Glomerular endothelial cell (primary cell): ENCODE results near the gene AGTRAP. TPM values are rescaled to one million over a fixed set of nuclear protein-coding genes. Genes with fewer than 3 reads are reported as not detected.

Source experiments
- DNase-seq: peaks from one replicate; pipeline ENCODE4 v3.0.0-alpha.2; 2011; ENCODE audit warnings: low read depth, low spot score; ENCODE audit errors: extremely low read depth
- total RNA-seq: library from RNA; depleted of rRNA; stranded (reverse); fragments of >200 nt; gene quantifications from 2 replicates; pipeline ENCODE4 v1.2.3, GENCODE V29; 2015

Gene AGTRAP
- total RNA-seq, 1 donor from 2014 or later = 54.1 TPM

DNA sequence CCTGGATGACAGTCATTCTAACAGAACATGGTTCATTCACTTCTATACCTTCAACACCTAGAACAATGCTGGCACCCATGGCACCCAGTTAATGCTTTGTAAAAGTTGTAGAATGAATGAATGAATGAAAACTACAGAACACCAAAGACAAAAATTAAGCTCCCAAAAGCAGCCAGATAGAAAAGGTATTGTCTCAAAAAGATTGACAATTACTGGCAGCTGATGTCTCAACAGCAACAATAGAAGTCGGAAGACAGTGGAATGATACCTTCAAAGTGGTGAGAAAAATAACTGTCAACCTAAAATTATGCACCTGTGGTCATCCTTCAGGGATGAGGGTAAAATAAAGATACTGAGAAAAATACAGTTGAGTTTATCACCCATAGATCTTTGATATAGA lies 21.1 kb downstream of the AGTRAP start:
- no peak for DNase-seq

DNA sequence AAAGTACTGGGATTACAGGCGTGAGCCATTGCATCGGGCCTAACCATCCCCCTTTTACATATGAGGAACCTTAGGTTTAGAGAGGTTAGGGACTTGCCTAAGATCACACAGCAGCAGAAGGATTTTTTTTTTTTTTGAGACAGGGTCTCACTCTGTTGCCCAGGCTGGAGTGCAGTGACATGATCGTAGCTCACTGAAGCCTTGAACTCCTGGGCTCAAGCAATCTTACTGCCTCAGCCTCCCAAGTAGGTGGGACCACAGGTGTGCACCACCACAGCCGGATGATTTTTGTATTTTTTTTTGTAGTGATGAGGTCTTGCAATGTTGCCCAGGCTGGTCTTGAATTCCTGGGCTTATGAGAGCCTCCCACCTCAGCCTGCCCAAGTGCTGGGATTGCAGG lies 23.9 kb downstream of the AGTRAP start:
- no peak for DNase-seq

DNA sequence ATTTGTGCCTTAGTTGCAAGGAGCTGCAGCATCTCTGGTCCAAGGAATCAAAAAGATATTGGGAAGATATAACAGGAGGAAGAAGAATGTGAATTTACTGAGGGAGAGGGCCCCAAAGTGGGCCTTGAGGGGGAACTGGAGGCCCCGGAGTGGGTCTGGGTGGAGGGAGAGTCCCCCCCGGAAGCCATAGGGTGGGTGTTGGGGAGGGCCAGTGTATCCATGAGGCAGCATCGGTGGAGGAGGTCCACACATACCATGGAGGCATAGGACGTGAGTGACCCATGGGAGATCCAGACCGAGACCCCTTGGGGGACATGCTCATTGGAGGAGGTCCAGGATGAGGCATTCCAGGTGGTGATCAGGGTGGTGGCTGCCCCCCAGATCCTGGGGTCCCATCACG lies 25.3 kb downstream of the AGTRAP start:
- no peak for DNase-seq

DNA sequence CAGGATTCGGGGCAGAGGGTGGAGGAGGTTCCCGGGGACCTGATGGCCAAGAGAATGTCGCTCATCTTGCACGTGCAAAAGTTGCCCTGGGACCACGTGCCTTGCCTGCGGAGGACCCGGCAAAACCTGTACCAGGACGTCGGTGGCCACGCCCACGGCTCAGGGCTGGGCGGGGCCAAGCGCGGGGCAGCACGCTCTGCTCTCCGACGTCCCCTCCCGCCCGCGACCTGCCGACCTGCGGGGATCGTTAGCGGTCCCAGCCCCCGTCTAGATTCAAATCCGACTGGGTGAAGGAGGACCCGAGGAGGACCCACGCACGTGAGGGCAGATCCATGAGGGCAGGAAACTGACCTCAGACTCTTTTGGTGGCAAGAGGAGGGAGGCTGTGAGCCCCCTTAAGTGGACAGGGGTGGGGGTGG lies 26.1 kb downstream of the AGTRAP start, which contains the start of gene C1orf167:
Gene C1orf167, plus strand, starts transcription at position 206 of the 419 bp plus-strand sequence. CDS start 2,208 bp downstream, outside the sequence.
- no peak for DNase-seq

DNA sequence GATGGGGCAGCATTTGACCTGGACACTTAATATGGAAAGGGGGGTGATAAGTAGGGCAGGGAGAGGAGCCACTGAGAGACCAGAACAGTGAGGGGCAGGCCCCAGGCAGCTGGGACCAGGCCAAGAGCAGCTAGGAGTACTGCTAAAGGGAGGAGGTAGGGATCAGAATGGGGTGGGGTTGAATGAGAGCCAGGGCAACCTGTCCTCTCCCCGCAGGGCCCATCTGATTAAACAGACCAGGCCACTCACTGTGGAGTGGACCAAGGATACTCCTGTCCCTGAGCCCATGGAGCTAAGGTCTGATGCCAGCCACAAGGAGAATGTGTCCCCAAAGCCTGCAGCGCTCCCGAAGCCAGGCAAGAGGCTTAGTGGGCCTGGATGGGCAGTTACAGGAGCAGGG lies 28.2 kb downstream of the AGTRAP start:
- no peak for DNase-seq

DNA sequence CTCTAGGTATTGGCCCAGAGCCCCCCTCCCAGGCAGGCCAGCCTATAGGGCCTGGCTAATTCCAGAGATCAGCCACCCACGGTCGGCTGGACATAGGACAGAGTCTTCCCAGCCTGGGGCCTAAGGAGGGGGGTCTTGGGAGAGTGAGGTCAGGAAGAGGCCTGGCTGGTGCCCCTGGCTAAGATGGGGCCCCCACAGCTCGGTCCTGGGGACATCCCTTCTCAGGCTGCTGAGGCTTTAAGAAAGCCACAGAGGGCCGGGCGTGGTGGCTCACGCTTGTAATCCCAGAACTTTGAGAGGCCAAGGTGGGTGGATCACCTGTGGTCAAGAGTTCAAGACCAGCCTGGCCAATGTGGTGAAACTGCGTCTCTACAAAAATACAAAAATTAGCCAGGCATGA lies 28.6 kb downstream of the AGTRAP start:
- DNase-seq = no peak

DNA sequence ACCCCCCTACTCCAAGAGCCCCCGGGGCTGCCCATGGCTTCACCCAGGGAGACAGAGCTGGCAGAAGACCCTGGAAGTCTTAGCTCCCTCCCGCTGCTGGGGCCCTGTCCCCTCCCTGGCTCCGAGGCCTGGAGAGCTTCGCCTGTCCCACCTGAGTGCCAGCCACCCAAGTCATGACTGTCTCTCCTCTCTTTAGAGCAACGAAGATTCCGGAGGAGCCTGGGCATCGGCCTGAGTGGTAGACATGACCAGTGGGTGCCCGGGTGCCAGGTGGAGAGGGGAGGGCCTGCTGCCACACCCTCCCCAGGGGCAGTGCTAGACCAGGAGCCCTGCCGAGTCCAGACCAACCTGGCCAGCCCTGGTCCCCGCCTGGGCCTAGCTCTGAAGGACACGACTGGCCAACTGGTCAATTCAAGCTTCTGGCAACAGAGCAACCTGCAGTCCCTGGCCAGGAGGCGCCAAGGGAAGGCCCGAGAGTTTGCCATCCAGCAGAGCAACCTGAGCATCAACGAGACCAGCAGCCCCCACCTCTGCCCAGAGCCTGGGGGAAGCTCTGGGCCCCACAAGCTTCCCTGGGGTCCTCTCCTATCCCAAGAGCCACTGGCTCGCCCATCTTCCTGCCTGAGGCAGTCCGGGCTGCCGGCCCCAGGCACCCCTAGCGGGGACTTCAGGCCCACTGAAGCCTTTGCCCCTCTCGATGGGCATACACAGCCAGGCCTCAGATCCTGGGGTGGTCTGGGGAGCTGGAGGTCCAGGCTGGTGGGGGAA lies 29.9 kb downstream of the AGTRAP start:
- no peak for DNase-seq

- no peak for DNase-seq
Measured at GRCh38 chr1:11766429-11766776, 30.5 kb downstream of the AGTRAP start.

GRCh38 chr1:11767922-11768704 lies 32.2 kb downstream of the AGTRAP start:
- no peak for DNase-seq

- no peak for DNase-seq
Measured at GRCh38 chr1:11768821-11769220, 32.9 kb downstream of the AGTRAP start.

DNA sequence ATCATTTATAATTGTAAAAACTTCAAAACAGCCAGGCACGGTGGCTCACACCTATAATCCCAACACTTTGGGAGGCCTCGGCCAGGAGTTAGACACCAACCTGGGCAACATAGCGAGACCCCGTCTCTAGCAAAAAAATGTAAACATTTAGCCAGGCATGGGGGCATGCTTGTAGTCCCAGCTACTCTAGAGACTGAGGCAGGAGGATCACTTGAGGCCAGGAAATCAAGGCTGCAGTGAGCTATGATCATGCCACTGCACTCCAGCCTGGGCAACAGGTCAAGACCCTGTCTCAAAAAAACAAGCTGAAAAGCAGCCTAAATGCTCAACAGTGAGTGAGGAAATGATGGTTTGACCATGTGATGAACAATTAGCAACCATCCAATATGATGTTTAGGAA lies 33.3 kb downstream of the AGTRAP start:
- no peak for DNase-seq

- DNase-seq = no peak
Measured at GRCh38 chr1:11770011-11770410, 34.1 kb downstream of the AGTRAP start.

GRCh38 chr1:11771481-11772043 lies 35.6 kb downstream of the AGTRAP start:
- no peak for DNase-seq

GRCh38 chr1:11772458-11772857 lies 36.5 kb downstream of the AGTRAP start:
- no peak for DNase-seq

DNA sequence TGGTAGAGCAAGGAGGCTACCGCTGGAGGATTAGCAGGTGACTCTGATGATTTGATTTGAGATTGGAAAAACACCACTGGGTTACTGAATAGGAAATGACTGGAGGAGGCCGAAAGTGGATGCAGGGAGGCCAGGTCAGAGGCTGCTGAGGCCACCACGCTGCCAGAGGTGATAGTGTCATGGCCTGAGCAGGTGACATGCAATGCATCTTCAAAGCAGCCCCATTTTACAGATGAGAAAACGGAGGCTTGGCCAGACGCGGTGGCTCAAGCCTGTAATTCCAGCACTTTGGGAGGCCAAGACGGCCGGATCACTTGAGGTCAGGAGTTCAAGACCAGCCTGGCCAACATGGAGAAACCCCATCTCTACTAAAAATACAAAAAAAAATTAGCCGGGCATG lies 38.8 kb downstream of the AGTRAP start:
- DNase-seq = no peak

DNA sequence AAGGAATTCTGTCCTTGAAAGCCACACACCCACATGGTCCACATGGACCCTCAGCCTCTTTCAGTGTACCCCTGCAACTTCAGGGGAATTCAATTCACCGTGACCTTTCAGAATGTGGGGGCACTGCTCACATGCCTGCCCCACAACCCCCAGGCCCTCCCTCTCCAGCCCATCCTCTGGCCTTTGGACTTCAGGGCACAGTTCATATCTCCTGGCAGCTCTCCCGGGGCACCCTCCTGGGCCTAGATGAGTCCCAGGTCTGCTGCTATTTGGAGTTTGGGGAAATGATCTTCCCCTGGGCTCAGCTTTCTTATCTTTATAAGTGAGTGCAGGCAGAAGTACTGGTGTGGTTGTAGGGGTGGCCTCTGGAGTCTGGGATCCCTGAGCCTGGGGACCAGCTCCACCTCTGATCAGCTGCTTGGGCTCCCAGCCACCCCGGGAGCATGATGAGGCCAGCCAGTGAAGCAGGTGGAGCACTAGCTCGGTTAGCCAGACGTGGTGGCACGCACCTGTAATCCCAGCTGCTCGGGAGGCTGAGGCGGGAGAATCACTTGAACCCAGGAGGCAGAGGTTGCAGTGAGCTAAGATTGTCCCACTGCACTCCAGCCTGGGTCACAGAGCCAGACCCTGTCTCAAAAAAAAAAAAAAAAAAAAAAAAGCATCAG lies 41.9 kb downstream of the AGTRAP start:
- no peak for DNase-seq

GRCh38 chr1:11778336-11778735 lies 42.4 kb downstream of the AGTRAP start:
- no peak for DNase-seq

- no peak for DNase-seq
Measured at GRCh38 chr1:11778844-11779623, 43.1 kb downstream of the AGTRAP start.

- no peak for DNase-seq
Measured at GRCh38 chr1:11779715-11780379, 43.9 kb downstream of the AGTRAP start.
